Measurements from ENCODE around the gene NEAT1. TPM values are rescaled to one million over a fixed set of nuclear protein-coding genes. Genes with fewer than 3 reads are reported as not detected.

NEAT1 gene
- 138 to 274 TPM (median 186 TPM) in 5 replicates for total RNA-seq (2022; extraction: Qiagen RNA extraction)

GRCh38 chr11:65422633-65423515, at the start of gene NEAT1:
TSS of gene NEAT1 (plus strand) at chr11:65422798.

GRCh38 chr11:65382033-65382803, 40.4 kb upstream of the NEAT1 start, which contains the start of gene SLC25A45:
TSS of gene SLC25A45 (minus strand) at chr11:65382646. CDS start at chr11:65381951, 695 bp downstream.

GRCh38 chr11:65386307-65387140, 36.1 kb upstream of the NEAT1 start, which contains the start of gene FRMD8:
TSS of gene FRMD8 (plus strand) at chr11:65386637. CDS start at chr11:65387037, 400 bp downstream.

Other genes with a start within 250 kb of the NEAT1 start
- gene CAPN1, start 240.9 kb upstream of the NEAT1 start, total RNA-seq (2022; extraction: Qiagen RNA extraction): 90.3 to 122 TPM (median 113 TPM) in 5 replicates
- 10.9 to 15.8 TPM (median 13.9 TPM) in 5 replicates for gene POLA2, start 160.8 kb upstream of the NEAT1 start, total RNA-seq (2022; extraction: Qiagen RNA extraction)
- 14.6 to 19.3 TPM (median 17.1 TPM) in 5 replicates for gene CDC42EP2, start 107.9 kb upstream of the NEAT1 start, total RNA-seq (2022; extraction: Qiagen RNA extraction)
- gene DPF2, start 88.9 kb upstream of the NEAT1 start, total RNA-seq (2022; extraction: Qiagen RNA extraction): 38.9 to 43.3 TPM (median 39.7 TPM) in 5 replicates
- 0.42 to 0.92 TPM (median 0.82 TPM) in 5 replicates for gene TIGD3, start 68.0 kb upstream of the NEAT1 start, total RNA-seq (2022; extraction: Qiagen RNA extraction)
- 10.3 to 15.7 TPM (median 13.4 TPM) in 5 replicates for gene SLC25A45, start 40.2 kb upstream of the NEAT1 start, total RNA-seq (2022; extraction: Qiagen RNA extraction)
- gene FRMD8, start 36.2 kb upstream of the NEAT1 start, total RNA-seq (2022; extraction: Qiagen RNA extraction): 36.8 to 59.7 TPM (median 56.3 TPM) in 5 replicates
- 64.1 to 116 TPM (median 72.7 TPM) in 5 replicates for gene MALAT1, start 76.2 kb downstream of the NEAT1 start, total RNA-seq (2022; extraction: Qiagen RNA extraction)
- gene SCYL1, start 102.3 kb downstream of the NEAT1 start, total RNA-seq (2022; extraction: Qiagen RNA extraction): 47.1 to 64.1 TPM (median 61.4 TPM) in 5 replicates
- 102 to 132 TPM (median 113 TPM) in 5 replicates for gene LTBP3, start 135.6 kb downstream of the NEAT1 start, total RNA-seq (2022; extraction: Qiagen RNA extraction)
- 68.0 to 80.1 TPM (median 75.2 TPM) in 5 replicates for gene ZNRD2, start 147.7 kb downstream of the NEAT1 start, total RNA-seq (2022; extraction: Qiagen RNA extraction)
- 28.2 to 52.4 TPM (median 49.1 TPM) in 5 replicates for gene FAM89B, start 149.7 kb downstream of the NEAT1 start, total RNA-seq (2022; extraction: Qiagen RNA extraction)
- gene EHBP1L1, start 153.3 kb downstream of the NEAT1 start, total RNA-seq (2022; extraction: Qiagen RNA extraction): 26.1 to 39.1 TPM (median 36.9 TPM) in 5 replicates
- 0.28 to 1.5 TPM (median 0.86 TPM) in 5 replicates for gene KCNK7, start 173.0 kb downstream of the NEAT1 start, total RNA-seq (2022; extraction: Qiagen RNA extraction)
- gene MAP3K11, start 191.4 kb downstream of the NEAT1 start, total RNA-seq (2022; extraction: Qiagen RNA extraction): 36.6 to 48.1 TPM (median 46.7 TPM) in 5 replicates
- 25.0 to 37.1 TPM (median 35.4 TPM) in 5 replicates for gene PCNX3, start 193.0 kb downstream of the NEAT1 start, total RNA-seq (2022; extraction: Qiagen RNA extraction)
- gene SIPA1, start 215.3 kb downstream of the NEAT1 start, total RNA-seq (2022; extraction: Qiagen RNA extraction): 11.8 to 19.3 TPM (median 17.9 TPM) in 5 replicates
- gene RELA, start 240.1 kb downstream of the NEAT1 start, total RNA-seq (2022; extraction: Qiagen RNA extraction): 62.9 to 72.5 TPM (median 71.8 TPM) in 5 replicates